ENCODE results near the gene GPR158.
"Not testable (repeated sequence)": the region's sequence is repeated elsewhere in the genome, so short reads cannot be mapped to it uniquely, and the experiment has no call there.

GPR158 gene

GRCh38 chr10:25174461-25175230 lies at the start of gene GPR158:
Gene GPR158 (plus strand): TSS chr10:25175001. CDS start chr10:25175421, 420 bp downstream.
- FAIRE-seq = no peak
- peak; percentile 68 for DNase-seq (ENCODE audit: insufficient read length, low spot score)

DNA sequence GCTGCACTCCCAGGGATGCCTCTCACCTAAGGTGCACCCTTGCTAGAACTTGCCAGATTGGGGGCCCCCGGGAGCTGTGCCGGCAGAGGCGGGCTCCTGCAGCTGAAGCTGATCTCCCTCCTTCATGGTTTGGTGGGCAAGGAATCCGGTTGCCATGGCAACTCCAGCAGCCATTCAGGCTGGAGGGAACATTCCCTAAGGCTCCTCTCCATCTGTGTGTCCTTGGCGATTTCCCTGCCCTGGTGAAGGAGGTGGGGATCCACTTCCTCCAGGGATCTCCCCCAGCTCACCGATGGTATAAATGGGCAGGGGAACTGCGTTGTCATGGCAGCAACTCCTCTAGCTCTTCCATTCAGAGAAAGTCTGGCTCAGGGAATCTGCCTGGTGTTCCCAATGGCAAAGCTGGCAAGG lies 49.6 kb upstream of the GPR158 start:
- FAIRE-seq (no peak), DNase-seq (ENCODE audit: insufficient read length, low spot score) (no peak)

- DNase-seq (ENCODE audit: insufficient read length, low spot score) (no peak), FAIRE-seq (no peak)
Measured at GRCh38 chr10:25129592-25129991, 45.2 kb upstream of the GPR158 start.

- DNase-seq (ENCODE audit: insufficient read length, low spot score) = no peak
- no peak for FAIRE-seq
Measured at GRCh38 chr10:25130906-25131305, 43.9 kb upstream of the GPR158 start.

DNA sequence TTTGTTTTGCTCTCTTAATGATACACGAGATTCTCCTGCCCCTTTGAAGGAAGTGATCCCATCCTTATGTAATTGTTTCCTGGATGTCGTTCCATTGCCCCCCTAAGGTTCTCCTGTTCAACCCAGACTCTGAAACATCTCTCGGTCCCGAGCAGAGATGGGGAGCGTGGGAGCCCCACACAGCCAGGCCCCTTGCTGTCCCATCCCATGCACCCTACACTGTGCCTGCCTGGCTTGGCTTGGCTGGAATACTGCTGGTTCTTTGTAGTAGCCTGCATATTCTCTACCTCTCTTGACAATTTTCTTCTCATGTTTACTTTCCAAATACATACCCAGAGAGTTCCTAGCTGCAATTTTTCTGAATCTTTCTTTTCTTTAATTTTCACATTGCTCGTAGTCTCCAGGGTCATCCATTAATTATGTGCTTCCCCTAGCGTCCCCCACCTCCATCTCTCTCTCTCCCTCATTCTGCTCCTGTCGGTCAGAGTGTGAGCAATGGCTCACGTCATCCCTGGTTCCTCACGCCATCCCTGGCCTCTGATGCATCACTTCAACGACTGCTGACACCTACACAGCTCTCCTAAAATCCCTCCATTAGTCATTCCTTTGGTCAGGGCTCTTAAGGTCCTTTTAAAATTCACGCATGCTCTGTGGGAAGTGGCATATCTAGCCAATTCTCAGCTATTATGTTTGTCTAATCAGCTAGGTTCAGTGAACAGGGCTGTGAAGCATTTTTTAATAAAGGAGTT lies 32.5 kb upstream of the GPR158 start:
- DNase-seq (ENCODE audit: insufficient read length, low spot score) = no peak
- FAIRE-seq = no peak

- DNase-seq (ENCODE audit: insufficient read length, low spot score) (no peak), FAIRE-seq (peak; percentile 58)
Measured at GRCh38 chr10:25157650-25158049, 17.2 kb upstream of the GPR158 start.

- FAIRE-seq = no peak
- no peak for DNase-seq (ENCODE audit: insufficient read length, low spot score)
Measured at GRCh38 chr10:25159591-25159990, 15.2 kb upstream of the GPR158 start.

DNA sequence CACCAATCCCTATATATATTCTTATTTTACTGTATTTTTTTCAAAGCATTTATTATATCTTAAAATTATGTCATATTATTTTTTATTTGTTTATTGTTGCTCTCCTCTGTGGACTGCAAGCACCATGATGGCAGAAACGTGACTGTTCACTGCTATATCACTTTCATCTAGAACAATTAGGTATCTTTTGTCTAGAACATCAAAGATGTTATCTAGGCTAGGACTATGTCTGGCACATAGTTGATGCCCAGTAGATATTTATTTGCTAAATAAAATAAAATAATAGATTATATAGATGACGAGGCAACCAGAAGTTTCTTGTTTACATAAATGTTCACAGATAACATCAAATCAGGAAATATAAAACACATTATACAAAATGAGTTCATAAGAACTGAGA lies 12.4 kb upstream of the GPR158 start:
- FAIRE-seq (no peak), DNase-seq (ENCODE audit: insufficient read length, low spot score) (no peak)

GRCh38 chr10:25163464-25163863 lies 11.3 kb upstream of the GPR158 start:
- not testable (repeated sequence) for FAIRE-seq

GRCh38 chr10:25169740-25170139 lies 5.1 kb upstream of the GPR158 start:
- DNase-seq (ENCODE audit: insufficient read length, low spot score) = no peak
- FAIRE-seq = no peak

More at GRCh38 chr10:25163464-25163863, 11.3 kb upstream of the GPR158 start:
- DNase-seq (ENCODE audit: insufficient read length, low spot score) = not testable (repeated sequence)

- FAIRE-seq = no peak
Measured at GRCh38 chr10:25170627-25171026, 4.2 kb upstream of the GPR158 start.

GRCh38 chr10:25175527-25176420 lies 973 bp downstream of the GPR158 start:
- DNase-seq (ENCODE audit: insufficient read length, low spot score) (no peak), FAIRE-seq (no peak)

More at GRCh38 chr10:25170627-25171026, 4.2 kb upstream of the GPR158 start:
- DNase-seq (ENCODE audit: insufficient read length, low spot score) = no peak

DNA sequence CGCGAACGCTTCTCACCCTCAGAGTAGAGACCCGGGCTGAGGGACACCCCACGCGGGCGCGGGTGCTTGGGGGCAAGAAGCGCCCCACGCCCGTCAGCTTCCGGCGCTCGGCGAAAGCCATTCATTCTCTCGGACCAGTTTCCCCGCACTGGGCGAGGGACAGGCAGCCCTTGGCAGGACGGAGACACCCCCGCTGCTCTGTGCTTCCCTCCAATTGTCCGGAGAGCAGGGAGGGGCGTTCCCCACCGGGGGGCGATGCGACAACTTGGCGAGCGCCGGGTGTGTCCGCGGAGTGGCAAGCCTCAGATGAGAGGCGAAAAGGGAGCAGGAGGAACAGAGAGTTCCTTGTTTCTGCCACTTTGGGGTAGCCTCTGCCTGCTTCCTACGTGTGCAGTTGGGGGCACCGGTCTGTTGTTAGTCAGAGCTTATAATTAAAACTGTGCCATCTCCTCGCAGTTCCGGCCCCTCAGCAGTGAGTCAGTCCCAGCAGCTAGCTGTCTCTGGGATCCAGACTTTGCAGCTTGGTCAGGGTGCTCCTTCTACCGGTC lies 1.7 kb downstream of the GPR158 start:
- DNase-seq (ENCODE audit: insufficient read length, low spot score) = no peak
- no peak for FAIRE-seq

- no peak for DNase-seq (ENCODE audit: insufficient read length, low spot score)
Measured at GRCh38 chr10:25177093-25177753, 2.4 kb downstream of the GPR158 start.

GRCh38 chr10:25177754-25178135 lies 2.9 kb downstream of the GPR158 start:
- FAIRE-seq (no peak), DNase-seq (ENCODE audit: insufficient read length, low spot score) (no peak)

More at GRCh38 chr10:25177093-25177753, 2.4 kb downstream of the GPR158 start:
- no peak for FAIRE-seq

GRCh38 chr10:25178411-25178810 lies 3.6 kb downstream of the GPR158 start:
- no peak for DNase-seq (ENCODE audit: insufficient read length, low spot score)
- no peak for FAIRE-seq

GRCh38 chr10:25180801-25181200 lies 6.0 kb downstream of the GPR158 start:
- DNase-seq (ENCODE audit: insufficient read length, low spot score) (no peak), FAIRE-seq (no peak)

- no peak for FAIRE-seq
- no peak for DNase-seq (ENCODE audit: insufficient read length, low spot score)
Measured at GRCh38 chr10:25182636-25183035, 7.8 kb downstream of the GPR158 start.

GRCh38 chr10:25191162-25191895 lies 16.5 kb downstream of the GPR158 start:
- FAIRE-seq (no peak), DNase-seq (ENCODE audit: insufficient read length, low spot score) (no peak)

All from HTR-8/SVneo (cell line).